Measurements from ENCODE around the gene FAM114A2.

Gene FAM114A2

GRCh38 chr5:153972240-153972639 is 66.5 kb downstream of the FAM114A2 start:
- H3K4me1 ChIP-seq (ENCODE audit: insufficient read depth, insufficient read length), result no peaks in the 10 kb centered on the region
- H3K36me3 ChIP-seq (ENCODE audit: insufficient read depth, insufficient read length, low read length), result no peaks in the 10 kb centered on the region
- H3K9ac ChIP-seq (ENCODE audit: insufficient read length, low read depth), result no peak overlapping the region
- H3K9me3 ChIP-seq (ENCODE audit: insufficient read depth, low read length), result no peaks in the 10 kb centered on the region
- TF ChIP-seq YY1 (IDR thresholded peaks at IDR 0.05; ENCODE audit: insufficient read depth, insufficient read length) (no peak), SUZ12 (IDR thresholded peaks at IDR 0.05; ENCODE audit: extremely low read depth, insufficient read depth, insufficient read length) (no peak), ZNF274 (IDR thresholded peaks at IDR 0.05; ENCODE audit: low read depth, low read length) (no peak)
- DNase-seq (ENCODE audit: low read depth, low spot score), result no peak
- H3K27me3 ChIP-seq (ENCODE audit: insufficient read depth, insufficient read length), result no peaks in the 10 kb centered on the region
- no peak overlapping the region for H3K4me3 ChIP-seq (ENCODE audit: insufficient read length, low read depth)

- H3K9ac ChIP-seq (ENCODE audit: insufficient read length, low read depth), result no peak overlapping the region
- H3K27me3 ChIP-seq (ENCODE audit: insufficient read depth, insufficient read length), result no peaks in the 10 kb centered on the region
- H3K9me3 ChIP-seq (ENCODE audit: insufficient read depth, low read length), result no peaks in the 10 kb centered on the region
- H3K4me1 ChIP-seq (ENCODE audit: insufficient read depth, insufficient read length), result no peaks in the 10 kb centered on the region
- no peak for TF ChIP-seq SUZ12 (IDR thresholded peaks at IDR 0.05; ENCODE audit: extremely low read depth, insufficient read depth, insufficient read length)
- H3K36me3 ChIP-seq (ENCODE audit: insufficient read depth, insufficient read length, low read length), result no peaks in the 10 kb centered on the region
- DNase-seq (ENCODE audit: low read depth, low spot score), result no peak
- no peak overlapping the region for H3K4me3 ChIP-seq (ENCODE audit: insufficient read length, low read depth)
These were observed 68.2 kb downstream of the FAM114A2 start for GRCh38 chr5:153970496-153970895.

GRCh38 chr5:153969563-153969895 is 69.2 kb downstream of the FAM114A2 start:
- DNase-seq (ENCODE audit: low read depth, low spot score), result no peak
- no peaks in the 10 kb centered on the region for H3K9me3 ChIP-seq (ENCODE audit: insufficient read depth, low read length)
- TF ChIP-seq ZNF274 (IDR thresholded peaks at IDR 0.05; ENCODE audit: low read depth, low read length) (no peak), SUZ12 (IDR thresholded peaks at IDR 0.05; ENCODE audit: extremely low read depth, insufficient read depth, insufficient read length) (no peak), YY1 (IDR thresholded peaks at IDR 0.05; ENCODE audit: insufficient read depth, insufficient read length) (no peak)
- H3K4me3 ChIP-seq (ENCODE audit: insufficient read length, low read depth), result no peak overlapping the region
- H3K9ac ChIP-seq (ENCODE audit: insufficient read length, low read depth), result no peak overlapping the region
- no peaks in the 10 kb centered on the region for H3K27me3 ChIP-seq (ENCODE audit: insufficient read depth, insufficient read length)
- no peaks in the 10 kb centered on the region for H3K36me3 ChIP-seq (ENCODE audit: insufficient read depth, insufficient read length, low read length)
- no peaks in the 10 kb centered on the region for H3K4me1 ChIP-seq (ENCODE audit: insufficient read depth, insufficient read length)

- no peaks in the 10 kb centered on the region for H3K36me3 ChIP-seq (ENCODE audit: insufficient read depth, insufficient read length, low read length)
- H3K9ac ChIP-seq (ENCODE audit: insufficient read length, low read depth), result no peak overlapping the region
- H3K4me3 ChIP-seq (ENCODE audit: insufficient read length, low read depth), result no peak overlapping the region
- H3K9me3 ChIP-seq (ENCODE audit: insufficient read depth, low read length), result no peaks in the 10 kb centered on the region
- no peaks in the 10 kb centered on the region for H3K4me1 ChIP-seq (ENCODE audit: insufficient read depth, insufficient read length)
- TF ChIP-seq ZNF274 (IDR thresholded peaks at IDR 0.05; ENCODE audit: low read depth, low read length) (no peak), SUZ12 (IDR thresholded peaks at IDR 0.05; ENCODE audit: extremely low read depth, insufficient read depth, insufficient read length) (no peak), YY1 (IDR thresholded peaks at IDR 0.05; ENCODE audit: insufficient read depth, insufficient read length) (no peak)
- H3K27me3 ChIP-seq (ENCODE audit: insufficient read depth, insufficient read length), result no peaks in the 10 kb centered on the region
- no peak for DNase-seq (ENCODE audit: low read depth, low spot score)
These were observed 69.7 kb downstream of the FAM114A2 start for GRCh38 chr5:153968761-153969562.

GRCh38 chr5:153964880-153965645 is 73.6 kb downstream of the FAM114A2 start:
- peak; percentile 47 for DNase-seq (ENCODE audit: low read depth, low spot score)
- Histone ChIP-seq H3K9me3 (ENCODE audit: insufficient read depth, low read length) (no peaks in the 10 kb centered on the region), H3K36me3 (ENCODE audit: insufficient read depth, insufficient read length, low read length) (no peaks in the 10 kb centered on the region), H3K4me1 (ENCODE audit: insufficient read depth, insufficient read length) (peaks cover 3% of the 10 kb centered on the region), H3K4me3 (ENCODE audit: insufficient read length, low read depth) (no peak overlapping the region), H3K27me3 (ENCODE audit: insufficient read depth, insufficient read length) (no peaks in the 10 kb centered on the region), H3K9ac (ENCODE audit: insufficient read length, low read depth) (no peak overlapping the region)
- TF ChIP-seq ZNF274 (IDR thresholded peaks at IDR 0.05; ENCODE audit: low read depth, low read length), result no peak
- no peak for TF ChIP-seq SUZ12 (IDR thresholded peaks at IDR 0.05; ENCODE audit: extremely low read depth, insufficient read depth, insufficient read length)
- no peak for TF ChIP-seq YY1 (IDR thresholded peaks at IDR 0.05; ENCODE audit: insufficient read depth, insufficient read length)

GRCh38 chr5:153964191-153964879 is 74.4 kb downstream of the FAM114A2 start:
- no peak for TF ChIP-seq YY1 (IDR thresholded peaks at IDR 0.05; ENCODE audit: insufficient read depth, insufficient read length)
- TF ChIP-seq ZNF274 (IDR thresholded peaks at IDR 0.05; ENCODE audit: low read depth, low read length), result no peak
- TF ChIP-seq SUZ12 (IDR thresholded peaks at IDR 0.05; ENCODE audit: extremely low read depth, insufficient read depth, insufficient read length), result no peak
- H3K36me3 ChIP-seq (ENCODE audit: insufficient read depth, insufficient read length, low read length), result no peaks in the 10 kb centered on the region
- DNase-seq (ENCODE audit: low read depth, low spot score), result no peak
- no peak overlapping the region for H3K9ac ChIP-seq (ENCODE audit: insufficient read length, low read depth)
- no peaks in the 10 kb centered on the region for H3K27me3 ChIP-seq (ENCODE audit: insufficient read depth, insufficient read length)
- H3K4me3 ChIP-seq (ENCODE audit: insufficient read length, low read depth), result no peak overlapping the region
- no peaks in the 10 kb centered on the region for H3K9me3 ChIP-seq (ENCODE audit: insufficient read depth, low read length)
- H3K4me1 ChIP-seq (ENCODE audit: insufficient read depth, insufficient read length), result peaks cover 3% of the 10 kb centered on the region

Measured in NT2/D1 (cell line).